ENCODE results near the gene DHRSX. TPM values are rescaled to one million over a fixed set of nuclear protein-coding genes. Genes with fewer than 3 reads are reported as not detected.

Gene DHRSX, protein sequence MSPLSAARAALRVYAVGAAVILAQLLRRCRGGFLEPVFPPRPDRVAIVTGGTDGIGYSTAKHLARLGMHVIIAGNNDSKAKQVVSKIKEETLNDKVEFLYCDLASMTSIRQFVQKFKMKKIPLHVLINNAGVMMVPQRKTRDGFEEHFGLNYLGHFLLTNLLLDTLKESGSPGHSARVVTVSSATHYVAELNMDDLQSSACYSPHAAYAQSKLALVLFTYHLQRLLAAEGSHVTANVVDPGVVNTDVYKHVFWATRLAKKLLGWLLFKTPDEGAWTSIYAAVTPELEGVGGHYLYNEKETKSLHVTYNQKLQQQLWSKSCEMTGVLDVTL
- total RNA-seq = 10 to 100 TPM; 21.5 to 26.1 (median 22.9) TPM
- total RNA-seq (2013) = 17.6 TPM

DNA sequence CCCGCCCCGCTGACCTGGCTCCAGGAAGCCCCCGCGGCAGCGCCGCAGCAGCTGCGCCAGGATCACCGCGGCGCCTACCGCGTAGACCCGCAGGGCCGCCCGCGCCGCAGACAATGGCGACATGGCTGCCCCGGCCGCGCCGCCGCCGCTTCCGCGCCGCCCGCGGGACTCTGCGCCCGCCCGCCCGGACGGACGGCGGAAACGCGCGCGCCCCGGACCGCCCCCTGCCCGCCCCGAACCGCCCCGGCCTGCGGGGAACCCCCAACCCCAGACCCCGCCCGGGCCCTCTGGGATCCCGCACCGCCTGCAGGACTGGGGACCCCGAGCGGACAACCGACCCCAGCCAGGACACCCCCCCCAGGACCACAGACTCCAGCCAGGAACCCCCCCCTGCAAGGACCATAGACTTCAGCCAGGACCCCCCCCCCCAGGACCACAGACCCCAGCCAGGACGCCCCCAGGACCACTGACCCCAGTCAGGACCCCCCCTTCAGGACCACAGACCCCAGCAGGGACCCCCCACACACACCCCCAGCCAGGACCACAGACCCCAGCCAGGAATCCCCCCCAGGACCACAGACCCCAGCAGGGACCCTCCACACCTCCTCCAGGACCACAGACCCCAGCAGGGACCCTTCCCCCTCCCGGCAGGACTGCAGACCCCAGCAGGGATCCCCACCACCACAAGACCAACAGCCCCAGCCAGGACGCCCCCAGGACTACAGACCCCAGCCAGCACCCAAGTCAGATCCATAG lies at the start of gene DHRSX, which contains the start of gene ZBED1:
Gene DHRSX (minus strand): TSS at position 174 of the 756 bp plus-strand sequence. CDS start 51 bp downstream, at position 123.
Gene ZBED1 (minus strand): TSS at position 174 of the 756 bp plus-strand sequence. CDS start 10,257 bp downstream, outside the sequence.
- Mint-ChIP-seq H3K36me3 (no peaks in the 10 kb centered on the region), H3K27me3 (ENCODE audit: low read depth in 2 of 2) (no peaks in the 10 kb centered on the region), H3K27ac (peak within 1 kb of the TSS; percentile 80 to 92), H3K4me1 (peaks cover 16 to 33% of the 10 kb centered on the region in 2 donors), H3K4me3 (peak within 1 kb of the TSS; percentile 84), H3K9me3 (no peaks in the 10 kb centered on the region)
- ATAC-seq (peak; percentile 78 to 86 (median 84)), DNase-seq (peak; percentile 65 to 66)
- Histone ChIP-seq H3K36me3 (ENCODE audit: control insufficient read depth, insufficient read depth, low read length) (peaks cover 2% of the 10 kb centered on the region), H3K9me3 (ENCODE audit: control insufficient read depth, insufficient read depth, low read length) (no peaks in the 10 kb centered on the region), H3K4me1 (ENCODE audit: control insufficient read depth, insufficient read depth, low read length) (peaks cover 30% of the 10 kb centered on the region), H3K4me3 (ENCODE audit: low read length) (peak within 1 kb of the TSS; percentile 75), H3K27me3 (ENCODE audit: control insufficient read depth, insufficient read depth, low read length) (no peaks in the 10 kb centered on the region), H3K27ac (ENCODE audit: low read length) (peak within 1 kb of the TSS; percentile 81)
- intact Hi-C loops (cut with micrococcal nuclease) = loop anchor here (5.0 kb wide), 1 partner anchor 844 kb away; no protein-coding TSS in a partner anchor
- TF ChIP-seq, protein P1, sequence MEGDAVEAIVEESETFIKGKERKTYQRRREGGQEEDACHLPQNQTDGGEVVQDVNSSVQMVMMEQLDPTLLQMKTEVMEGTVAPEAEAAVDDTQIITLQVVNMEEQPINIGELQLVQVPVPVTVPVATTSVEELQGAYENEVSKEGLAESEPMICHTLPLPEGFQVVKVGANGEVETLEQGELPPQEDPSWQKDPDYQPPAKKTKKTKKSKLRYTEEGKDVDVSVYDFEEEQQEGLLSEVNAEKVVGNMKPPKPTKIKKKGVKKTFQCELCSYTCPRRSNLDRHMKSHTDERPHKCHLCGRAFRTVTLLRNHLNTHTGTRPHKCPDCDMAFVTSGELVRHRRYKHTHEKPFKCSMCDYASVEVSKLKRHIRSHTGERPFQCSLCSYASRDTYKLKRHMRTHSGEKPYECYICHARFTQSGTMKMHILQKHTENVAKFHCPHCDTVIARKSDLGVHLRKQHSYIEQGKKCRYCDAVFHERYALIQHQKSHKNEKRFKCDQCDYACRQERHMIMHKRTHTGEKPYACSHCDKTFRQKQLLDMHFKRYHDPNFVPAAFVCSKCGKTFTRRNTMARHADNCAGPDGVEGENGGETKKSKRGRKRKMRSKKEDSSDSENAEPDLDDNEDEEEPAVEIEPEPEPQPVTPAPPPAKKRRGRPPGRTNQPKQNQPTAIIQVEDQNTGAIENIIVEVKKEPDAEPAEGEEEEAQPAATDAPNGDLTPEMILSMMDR (IDR thresholded peaks at IDR 0.05) = no peak
- 3% methylated on average over 55 of the region's 57 CpGs for WGBS (ENCODE audit: insufficient coverage)

DNA sequence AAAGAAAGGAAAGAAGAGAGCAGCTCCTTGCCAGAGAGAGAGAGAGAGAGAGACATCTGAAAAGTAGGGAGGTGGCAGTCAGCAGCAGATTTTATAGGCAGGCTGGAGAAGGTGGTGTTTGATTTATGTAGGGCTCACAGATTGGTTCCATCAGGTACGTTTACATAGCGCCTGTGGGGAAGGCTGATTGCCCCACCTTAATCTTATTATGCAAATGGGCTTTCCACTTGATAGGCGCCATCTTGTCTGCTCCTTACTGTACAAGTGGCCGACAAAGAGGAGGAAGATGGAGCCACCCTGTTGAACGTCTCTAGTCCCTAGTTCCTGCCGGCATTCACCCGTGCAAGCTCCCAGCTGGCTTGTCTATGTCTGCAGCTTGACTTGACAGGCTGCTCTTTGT lies 49.1 kb upstream of the DHRSX start:
- intact Hi-C loops (cut with micrococcal nuclease) = no loop called here
- Mint-ChIP-seq H3K27ac (no peak overlapping the region), H3K4me1 (no peaks in the 10 kb centered on the region), H3K4me3 (no peak overlapping the region), H3K27me3 (ENCODE audit: low read depth in 2 of 2) (peaks cover 3 to 10% of the 10 kb centered on the region in 2 donors), H3K9me3 (no peaks in the 10 kb centered on the region), H3K36me3 (no peaks in the 10 kb centered on the region)
- Histone ChIP-seq H3K36me3 (ENCODE audit: control insufficient read depth, insufficient read depth, low read length) (no peaks in the 10 kb centered on the region), H3K27me3 (ENCODE audit: control insufficient read depth, insufficient read depth, low read length) (no peaks in the 10 kb centered on the region), H3K4me3 (ENCODE audit: low read length) (no peak overlapping the region), H3K4me1 (ENCODE audit: control insufficient read depth, insufficient read depth, low read length) (no peaks in the 10 kb centered on the region), H3K9me3 (ENCODE audit: control insufficient read depth, insufficient read depth, low read length) (no peaks in the 10 kb centered on the region), H3K27ac (ENCODE audit: low read length) (no peak overlapping the region)
- DNase-seq (no peak), ATAC-seq (no peak)
- TF ChIP-seq, protein P1 (IDR thresholded peaks at IDR 0.05) = no peak
- 77% methylated on average over 7 of the region's 7 CpGs for WGBS (ENCODE audit: insufficient coverage)

DNA sequence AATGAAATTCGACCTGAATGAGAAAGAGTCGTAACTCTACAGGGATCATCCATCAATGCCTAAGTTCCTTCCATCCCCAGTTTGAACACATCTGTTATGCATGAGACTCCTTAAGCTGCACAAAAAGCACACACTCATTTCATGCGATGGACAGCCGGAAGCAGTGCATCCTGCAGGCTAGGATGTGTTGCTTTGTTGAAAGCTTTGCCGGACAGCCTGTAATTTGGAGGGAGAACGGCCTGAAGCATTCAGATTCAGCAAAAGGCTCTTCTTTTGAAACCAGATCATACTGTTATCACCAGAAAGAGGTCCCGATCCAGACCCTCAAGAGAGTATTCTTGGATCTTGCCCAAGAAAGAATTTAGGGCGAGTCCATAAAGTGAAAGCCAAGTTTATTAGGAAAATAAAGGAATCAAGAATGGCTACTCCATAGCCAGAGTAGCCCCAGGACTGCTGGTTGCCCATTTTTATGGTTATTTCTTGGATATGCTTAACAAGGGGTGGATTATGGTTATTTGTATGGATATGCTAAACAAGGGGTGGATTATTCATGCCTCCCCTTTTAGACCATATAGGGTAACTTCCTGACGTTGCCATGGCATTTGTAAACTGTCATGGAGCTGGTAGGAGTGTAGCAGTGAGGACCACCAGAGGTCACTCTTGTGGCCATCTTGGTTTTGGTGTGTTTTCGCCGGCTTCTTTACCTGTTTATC lies 48.1 kb upstream of the DHRSX start:
- ATAC-seq (no peak), DNase-seq (no peak)
- TF ChIP-seq, protein P1 (IDR thresholded peaks at IDR 0.05) = no peak
- H3K9me3 Mint-ChIP-seq = no peaks in the 10 kb centered on the region
- no peak overlapping the region for H3K4me3 Mint-ChIP-seq
- H3K27ac ChIP-seq (ENCODE audit: low read length) = no peak overlapping the region
- intact Hi-C loops (cut with micrococcal nuclease) = no loop called here
- H3K27me3 ChIP-seq (ENCODE audit: control insufficient read depth, insufficient read depth, low read length) = no peaks in the 10 kb centered on the region
- no peaks in the 10 kb centered on the region for H3K9me3 ChIP-seq (ENCODE audit: control insufficient read depth, insufficient read depth, low read length)
- WGBS (ENCODE audit: insufficient coverage) = 89% methylated on average over 11 of the region's 11 CpGs
- no peaks in the 10 kb centered on the region for H3K36me3 ChIP-seq (ENCODE audit: control insufficient read depth, insufficient read depth, low read length)
- no peak overlapping the region for H3K4me3 ChIP-seq (ENCODE audit: low read length)
- no peak overlapping the region for H3K27ac Mint-ChIP-seq
- peaks cover 3 to 9% of the 10 kb centered on the region in 2 donors for H3K27me3 Mint-ChIP-seq (ENCODE audit: low read depth in 2 of 2)
- no peaks in the 10 kb centered on the region for H3K36me3 Mint-ChIP-seq
- no peaks in the 10 kb centered on the region for H3K4me1 Mint-ChIP-seq
- H3K4me1 ChIP-seq (ENCODE audit: control insufficient read depth, insufficient read depth, low read length) = no peaks in the 10 kb centered on the region
